ENCODE data around the gene ZNF157.
"Not testable (repeated sequence)": the region's sequence is repeated elsewhere in the genome, so short reads cannot be mapped to it uniquely, and the experiment has no call there.

ZNF157 gene

GRCh38 chrX:47332729-47333128, 37.6 kb upstream of the ZNF157 start:
- not testable (repeated sequence) for H2AFZ ChIP-seq (ENCODE audit: low read length); H3K9ac ChIP-seq (ENCODE audit: low read depth, low read length, poor library complexity); H3K14ac ChIP-seq (ENCODE audit: low read length)

GRCh38 chrX:47351706-47352105, 18.7 kb upstream of the ZNF157 start:
- H3K14ac ChIP-seq (ENCODE audit: low read length): no peak overlapping the region
- H2AK5ac ChIP-seq (ENCODE audit: low read depth, low read length): no peak overlapping the region
- H3K36me3 ChIP-seq (replicated peaks in 1 of 2; ENCODE audit: control insufficient read depth in 2 of 2, insufficient read depth in 2 of 2, low read length in 2 of 2): no peaks in the 10 kb centered on the region
- no peak overlapping the region for H3K4ac ChIP-seq (ENCODE audit: low read length)
- no peak overlapping the region for H2BK12ac ChIP-seq (ENCODE audit: low read length)
- no peak for DNase-seq (ENCODE audit: low spot score)
- no peak overlapping the region for H4K91ac ChIP-seq (ENCODE audit: low read depth, low read length, poor library complexity)
- H3K18ac ChIP-seq (ENCODE audit: low read length): no peak overlapping the region
- H3K9me3 ChIP-seq (replicated peaks in 1 of 2; ENCODE audit: control insufficient read depth in 2 of 2, insufficient read depth in 1 of 2, low read depth in 1 of 2, low read length in 2 of 2): no peaks in the 10 kb centered on the region
- no peak overlapping the region for H3K27ac ChIP-seq (replicated peaks; ENCODE audit: low read length)
- H2BK120ac ChIP-seq (ENCODE audit: low read depth, low read length): no peak overlapping the region
- H2BK15ac ChIP-seq (ENCODE audit: low read length): no peak overlapping the region
- H3K23ac ChIP-seq (ENCODE audit: low read depth, low read length, poor library complexity): no peak overlapping the region
- H3K4me3 ChIP-seq (ENCODE audit: low read length in 2 of 2): no peak overlapping the region
- H3K9ac ChIP-seq (ENCODE audit: low read depth, low read length, poor library complexity): no peak overlapping the region
- H3K27me3 ChIP-seq (ENCODE audit: control insufficient read depth in 3 of 3, insufficient read depth in 3 of 3, low read depth in 1 of 3, low read length in 3 of 3): no peaks in the 10 kb centered on the region
- H2BK5ac ChIP-seq (ENCODE audit: low read length): no peak overlapping the region
- WGBS, 2 donors (ENCODE audit: extremely low coverage in 2 of 2, insufficient read length in 2 of 2, insufficient replicate concordance in 1 of 2): no CpG with 5 or more reads among the region's 4 CpGs
- no peak overlapping the region for H2AFZ ChIP-seq (ENCODE audit: low read length)
- H4K8ac ChIP-seq (ENCODE audit: low read depth, low read length): no peak overlapping the region
- no peaks in the 10 kb centered on the region for H3K4me1 ChIP-seq (ENCODE audit: control insufficient read depth in 2 of 2, insufficient read depth in 1 of 2, low read depth in 1 of 2, low read length in 2 of 2)
- H3K4me2 ChIP-seq (ENCODE audit: insufficient read depth, low read length, poor library complexity, severe bottlenecking): no peak overlapping the region
- no peaks in the 10 kb centered on the region for H3K79me1 ChIP-seq (ENCODE audit: low read depth, low read length)

More at GRCh38 chrX:47332729-47333128, 37.6 kb upstream of the ZNF157 start:
- H3K9me3 ChIP-seq (replicated peaks in 1 of 2; ENCODE audit: control insufficient read depth in 2 of 2, insufficient read depth in 1 of 2, low read depth in 1 of 2, low read length in 2 of 2); H2BK15ac ChIP-seq (ENCODE audit: low read length); H3K36me3 ChIP-seq (replicated peaks in 1 of 2; ENCODE audit: control insufficient read depth in 2 of 2, insufficient read depth in 2 of 2, low read length in 2 of 2); H3K4ac ChIP-seq (ENCODE audit: low read length); H3K27me3 ChIP-seq (ENCODE audit: control insufficient read depth in 3 of 3, insufficient read depth in 3 of 3, low read depth in 1 of 3, low read length in 3 of 3); H2AK5ac ChIP-seq (ENCODE audit: low read depth, low read length); H2BK12ac ChIP-seq (ENCODE audit: low read length); H2BK5ac ChIP-seq (ENCODE audit: low read length); DNase-seq (ENCODE audit: low spot score); H3K4me2 ChIP-seq (ENCODE audit: insufficient read depth, low read length, poor library complexity, severe bottlenecking); H3K23ac ChIP-seq (ENCODE audit: low read depth, low read length, poor library complexity); H3K27ac ChIP-seq (replicated peaks; ENCODE audit: low read length); H4K91ac ChIP-seq (ENCODE audit: low read depth, low read length, poor library complexity); H3K4me3 ChIP-seq (ENCODE audit: low read length in 2 of 2); H4K8ac ChIP-seq (ENCODE audit: low read depth, low read length); H3K79me1 ChIP-seq (ENCODE audit: low read depth, low read length); H3K18ac ChIP-seq (ENCODE audit: low read length); H2BK120ac ChIP-seq (ENCODE audit: low read depth, low read length); H3K4me1 ChIP-seq (ENCODE audit: control insufficient read depth in 2 of 2, insufficient read depth in 1 of 2, low read depth in 1 of 2, low read length in 2 of 2): not testable (repeated sequence)
- no CpG with 5 or more reads among the region's 5 CpGs for WGBS, 2 donors (ENCODE audit: extremely low coverage in 2 of 2, insufficient read length in 2 of 2, insufficient replicate concordance in 1 of 2)

GRCh38 chrX:47358387-47359065, 11.9 kb upstream of the ZNF157 start:
- no peak for DNase-seq (ENCODE audit: low spot score)
- Histone ChIP-seq H4K8ac (ENCODE audit: low read depth, low read length) (no peak overlapping the region), H2BK12ac (ENCODE audit: low read length) (no peak overlapping the region), H3K36me3 (replicated peaks in 1 of 2; ENCODE audit: control insufficient read depth in 2 of 2, insufficient read depth in 2 of 2, low read length in 2 of 2) (no peaks in the 10 kb centered on the region), H3K18ac (ENCODE audit: low read length) (no peak overlapping the region), H3K4me2 (ENCODE audit: insufficient read depth, low read length, poor library complexity, severe bottlenecking) (no peak overlapping the region), H3K27ac (replicated peaks; ENCODE audit: low read length) (no peak overlapping the region), H2BK5ac (ENCODE audit: low read length) (no peak overlapping the region), H2AK5ac (ENCODE audit: low read depth, low read length) (no peak overlapping the region), H3K4me1 (ENCODE audit: control insufficient read depth in 2 of 2, insufficient read depth in 1 of 2, low read depth in 1 of 2, low read length in 2 of 2) (no peaks in the 10 kb centered on the region), H3K79me1 (ENCODE audit: low read depth, low read length) (no peaks in the 10 kb centered on the region), H2BK15ac (ENCODE audit: low read length) (no peak overlapping the region), H3K4me3 (ENCODE audit: low read length in 2 of 2) (no peak overlapping the region), H2AFZ (ENCODE audit: low read length) (no peak overlapping the region), H3K27me3 (ENCODE audit: control insufficient read depth in 3 of 3, insufficient read depth in 3 of 3, low read depth in 1 of 3, low read length in 3 of 3) (no peaks in the 10 kb centered on the region), H4K91ac (ENCODE audit: low read depth, low read length, poor library complexity) (no peak overlapping the region), H2BK120ac (ENCODE audit: low read depth, low read length) (no peak overlapping the region), H3K23ac (ENCODE audit: low read depth, low read length, poor library complexity) (no peak overlapping the region), H3K9ac (ENCODE audit: low read depth, low read length, poor library complexity) (no peak overlapping the region), H3K14ac (ENCODE audit: low read length) (no peak overlapping the region), H3K9me3 (replicated peaks in 1 of 2; ENCODE audit: control insufficient read depth in 2 of 2, insufficient read depth in 1 of 2, low read depth in 1 of 2, low read length in 2 of 2) (no peaks in the 10 kb centered on the region), H3K4ac (ENCODE audit: low read length) (no peak overlapping the region)
- WGBS, 2 donors (ENCODE audit: extremely low coverage in 2 of 2, insufficient read length in 2 of 2, insufficient replicate concordance in 1 of 2): no CpG with 5 or more reads among the region's 5 CpGs

- WGBS, 2 donors (ENCODE audit: extremely low coverage in 2 of 2, insufficient read length in 2 of 2, insufficient replicate concordance in 1 of 2): no CpG with 5 or more reads among the region's 7 CpGs
- H3K4ac ChIP-seq (ENCODE audit: low read length): no peak overlapping the region
- H2BK120ac ChIP-seq (ENCODE audit: low read depth, low read length): no peak overlapping the region
- H3K4me2 ChIP-seq (ENCODE audit: insufficient read depth, low read length, poor library complexity, severe bottlenecking): no peak overlapping the region
- no peak overlapping the region for H2BK5ac ChIP-seq (ENCODE audit: low read length)
- H2AK5ac ChIP-seq (ENCODE audit: low read depth, low read length): no peak overlapping the region
- H4K8ac ChIP-seq (ENCODE audit: low read depth, low read length): no peak overlapping the region
- H3K4me1 ChIP-seq (ENCODE audit: control insufficient read depth in 2 of 2, insufficient read depth in 1 of 2, low read depth in 1 of 2, low read length in 2 of 2): no peaks in the 10 kb centered on the region
- no peaks in the 10 kb centered on the region for H3K9me3 ChIP-seq (replicated peaks in 1 of 2; ENCODE audit: control insufficient read depth in 2 of 2, insufficient read depth in 1 of 2, low read depth in 1 of 2, low read length in 2 of 2)
- H3K18ac ChIP-seq (ENCODE audit: low read length): no peak overlapping the region
- no peak for DNase-seq (ENCODE audit: low spot score)
- H3K79me1 ChIP-seq (ENCODE audit: low read depth, low read length): no peaks in the 10 kb centered on the region
- H2BK15ac ChIP-seq (ENCODE audit: low read length): no peak overlapping the region
- H3K23ac ChIP-seq (ENCODE audit: low read depth, low read length, poor library complexity): no peak overlapping the region
- H3K27me3 ChIP-seq (ENCODE audit: control insufficient read depth in 3 of 3, insufficient read depth in 3 of 3, low read depth in 1 of 3, low read length in 3 of 3): no peaks in the 10 kb centered on the region
- H4K91ac ChIP-seq (ENCODE audit: low read depth, low read length, poor library complexity): no peak overlapping the region
- peak overlapping the region; percentile 75 for H3K27ac ChIP-seq (replicated peaks; ENCODE audit: low read length)
- H3K9ac ChIP-seq (ENCODE audit: low read depth, low read length, poor library complexity): no peak overlapping the region
- H3K14ac ChIP-seq (ENCODE audit: low read length): no peak overlapping the region
- H2BK12ac ChIP-seq (ENCODE audit: low read length): no peak overlapping the region
- H3K4me3 ChIP-seq (ENCODE audit: low read length in 2 of 2): no peak overlapping the region
- H2AFZ ChIP-seq (ENCODE audit: low read length): no peak overlapping the region
- no peaks in the 10 kb centered on the region for H3K36me3 ChIP-seq (replicated peaks in 1 of 2; ENCODE audit: control insufficient read depth in 2 of 2, insufficient read depth in 2 of 2, low read length in 2 of 2)
Measured at GRCh38 chrX:47360423-47361179, 9.8 kb upstream of the ZNF157 start.
